Measurements from ENCODE around the gene NTNG1.

DNA sequence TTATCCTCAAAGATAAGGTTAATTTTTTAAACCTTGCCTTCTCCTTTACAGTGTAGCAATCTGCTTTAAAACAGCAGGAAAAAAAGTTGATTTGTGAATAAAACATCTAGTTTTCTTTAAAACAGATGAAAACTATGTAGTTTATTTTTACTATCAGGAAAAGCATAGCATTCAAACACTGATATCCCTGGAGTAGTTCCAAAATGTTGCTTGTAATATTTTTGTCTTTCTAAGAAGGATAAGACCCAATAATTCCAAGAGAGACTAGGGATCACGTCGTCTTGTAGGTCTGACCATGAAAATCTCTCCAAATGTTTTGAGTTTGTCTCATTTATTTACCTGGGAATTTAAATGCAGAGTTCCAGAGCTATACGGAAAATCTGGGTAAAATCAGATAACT lies 204.0 kb downstream of the NTNG1 start:
- TF ChIP-seq POLR2A (IDR thresholded peaks at IDR 0.05): no peak
- TF ChIP-seq, protein P1, sequence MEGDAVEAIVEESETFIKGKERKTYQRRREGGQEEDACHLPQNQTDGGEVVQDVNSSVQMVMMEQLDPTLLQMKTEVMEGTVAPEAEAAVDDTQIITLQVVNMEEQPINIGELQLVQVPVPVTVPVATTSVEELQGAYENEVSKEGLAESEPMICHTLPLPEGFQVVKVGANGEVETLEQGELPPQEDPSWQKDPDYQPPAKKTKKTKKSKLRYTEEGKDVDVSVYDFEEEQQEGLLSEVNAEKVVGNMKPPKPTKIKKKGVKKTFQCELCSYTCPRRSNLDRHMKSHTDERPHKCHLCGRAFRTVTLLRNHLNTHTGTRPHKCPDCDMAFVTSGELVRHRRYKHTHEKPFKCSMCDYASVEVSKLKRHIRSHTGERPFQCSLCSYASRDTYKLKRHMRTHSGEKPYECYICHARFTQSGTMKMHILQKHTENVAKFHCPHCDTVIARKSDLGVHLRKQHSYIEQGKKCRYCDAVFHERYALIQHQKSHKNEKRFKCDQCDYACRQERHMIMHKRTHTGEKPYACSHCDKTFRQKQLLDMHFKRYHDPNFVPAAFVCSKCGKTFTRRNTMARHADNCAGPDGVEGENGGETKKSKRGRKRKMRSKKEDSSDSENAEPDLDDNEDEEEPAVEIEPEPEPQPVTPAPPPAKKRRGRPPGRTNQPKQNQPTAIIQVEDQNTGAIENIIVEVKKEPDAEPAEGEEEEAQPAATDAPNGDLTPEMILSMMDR (IDR thresholded peaks at IDR 0.05): no peak

All from right lobe of liver (tissue), 4 donors.